Stimulated activated CD4-positive, alpha-beta T cell treated with anti-CD3 and anti-CD28 coated beads, TNF-alpha, amount 100 ng/mL, for 24 hours (primary cell): ENCODE data around the gene RUNX2.

ENCODE experiments used
- DNase-seq, 3 experiments: peaks; one replicate each; pipeline ENCODE4 v3.0.0-alpha.2; 2020; ENCODE audit warnings: low read depth in 3 of 3

RUNX2 gene

GRCh38 chr6:45514454-45515230 is 186.5 kb downstream of the RUNX2 start:
- no peak for DNase-seq

- DNase-seq: no peak
Measured at GRCh38 chr6:45518013-45518720, 190.0 kb downstream of the RUNX2 start.

- DNase-seq: no peak
Measured at GRCh38 chr6:45521226-45521625, 193.1 kb downstream of the RUNX2 start.

GRCh38 chr6:45522486-45522885 is 194.4 kb downstream of the RUNX2 start:
- DNase-seq: no peak

- no peak for DNase-seq
Measured at GRCh38 chr6:45527210-45527609, 199.1 kb downstream of the RUNX2 start.

GRCh38 chr6:45531999-45532595 is 204.0 kb downstream of the RUNX2 start:
- DNase-seq: no peak

- DNase-seq: no peak
Measured at GRCh38 chr6:45532721-45533210, 204.6 kb downstream of the RUNX2 start.

GRCh38 chr6:45533386-45533785 is 205.3 kb downstream of the RUNX2 start:
- no peak for DNase-seq

- DNase-seq: no peak
Measured at GRCh38 chr6:45535933-45536332, 207.8 kb downstream of the RUNX2 start.

GRCh38 chr6:45537539-45537938 is 209.4 kb downstream of the RUNX2 start:
- no peak for DNase-seq

- no peak for DNase-seq
Measured at GRCh38 chr6:45538641-45539547, 210.8 kb downstream of the RUNX2 start.

- DNase-seq: no peak
Measured at GRCh38 chr6:45540375-45540920, 212.3 kb downstream of the RUNX2 start.

- no peak for DNase-seq
Measured at GRCh38 chr6:45541934-45542333, 213.8 kb downstream of the RUNX2 start.

GRCh38 chr6:45543298-45544235 is 215.4 kb downstream of the RUNX2 start:
- DNase-seq: no peak

- DNase-seq: no peak
Measured at GRCh38 chr6:45545416-45545815, 217.3 kb downstream of the RUNX2 start.

GRCh38 chr6:45548657-45549515 is 220.8 kb downstream of the RUNX2 start:
- no peak for DNase-seq

GRCh38 chr6:45552536-45552935 is 224.4 kb downstream of the RUNX2 start:
- no peak for DNase-seq

GRCh38 chr6:45553730-45554344 is 225.7 kb downstream of the RUNX2 start:
- DNase-seq: no peak

- DNase-seq: no peak
Measured at GRCh38 chr6:45554591-45554990, 226.5 kb downstream of the RUNX2 start.
